MM.1S (cell line): ENCODE measurements around the gene MAPKAPK3.

ENCODE experiments used
- DNase-seq: peaks from one replicate; pipeline ENCODE4 v3.0.0-alpha.2; 2015
- H2AFZ ChIP-seq: fragments of 300-600 bp; sonication (generic); 2 replicates; pipeline ENCODE4 v1.6.0; 2016; ENCODE audit warnings: antibody characterized with exemption, low read length
- H3F3A ChIP-seq: fragments of 300-600 bp; sonication (generic); 2 replicates; pipeline ENCODE4 v1.6.1; 2016; ENCODE audit warnings: mild to moderate bottlenecking, antibody characterized with exemption, low read length, moderate library complexity, mixed read lengths; ENCODE audit not compliant: insufficient read depth
- H3K27ac ChIP-seq: fragments of 300-600 bp; sonication (generic); 2 replicates; pipeline ENCODE4 v1.5.1; 2016; ENCODE audit warnings: mild to moderate bottlenecking, low read length
- H3K27me3 ChIP-seq: fragments of 300-600 bp; sonication (generic); replicated peaks from 2 replicates; pipeline ENCODE4 v1.6.0; 2016; ENCODE audit warnings: low read length; ENCODE audit not compliant: insufficient read depth
- H3K36me3 ChIP-seq: fragments of 300-600 bp; sonication (generic); replicated peaks from 2 replicates; pipeline ENCODE4 v1.6.1; 2016; ENCODE audit warnings: mild to moderate bottlenecking, low read length, mixed read lengths; ENCODE audit not compliant: insufficient read depth
- H3K4me1 ChIP-seq: fragments of 300-600 bp; sonication (generic); 2 replicates; pipeline ENCODE4 v1.6.1; 2016; ENCODE audit warnings: low read length, mixed read lengths
- H3K4me2 ChIP-seq: fragments of 300-600 bp; sonication (generic); 2 replicates; pipeline ENCODE4 v1.6.0; 2016; ENCODE audit warnings: low read depth, low read length
- H3K4me3 ChIP-seq: fragments of 300-600 bp; sonication (generic); 2 replicates; pipeline ENCODE4 v1.5.1; 2016; ENCODE audit warnings: low read length, mixed read lengths
- H3K79me2 ChIP-seq: fragments of 300-600 bp; sonication (generic); 2 replicates; pipeline ENCODE4 v1.6.1; 2016; ENCODE audit warnings: mixed run types, low read length, mixed read lengths
- H3K9ac ChIP-seq: fragments of 300-600 bp; sonication (generic); 2 replicates; pipeline ENCODE4 v1.6.1; 2016; ENCODE audit warnings: low read length, mixed read lengths
- H3K9me2 ChIP-seq: fragments of 300-600 bp; sonication (generic); replicated peaks from 2 replicates; pipeline ENCODE4 v1.6.1; 2016; ENCODE audit warnings: mild to moderate bottlenecking, low read length, mixed read lengths; ENCODE audit not compliant: insufficient read depth
- H3K9me3 ChIP-seq: fragments of 300-600 bp; sonication (generic); replicated peaks from 2 replicates; pipeline ENCODE4 v1.6.1; 2016; ENCODE audit warnings: mild to moderate bottlenecking, low read length, mixed read lengths; ENCODE audit not compliant: insufficient read depth
- H4K20me1 ChIP-seq: fragments of 300-600 bp; sonication (generic); 2 replicates; pipeline ENCODE4 v1.6.1; 2016; ENCODE audit warnings: mild to moderate bottlenecking, low read length, moderate library complexity, mixed read lengths; ENCODE audit not compliant: insufficient read depth
- CTCF ChIP-seq: fragments of 300-600 bp; sonication (generic); IDR thresholded peaks from 2 replicates; pipeline ENCODE4 v1.5.1; 2016; ENCODE audit warnings: antibody characterized with exemption, low read length, mixed read lengths
- EZH2 ChIP-seq: fragments of 300-600 bp; sonication (generic); optimal IDR thresholded peaks from 2 replicates; pipeline ENCODE3; 2017; ENCODE audit warnings: low read depth, mild to moderate bottlenecking, antibody characterized with exemption, low read length, mixed read lengths
- EZH2phosphoT487 ChIP-seq: fragments of 300-600 bp; sonication (generic); IDR thresholded peaks from 2 replicates; pipeline ENCODE4 v1.6.1; 2018; ENCODE audit warnings: antibody characterized with exemption, low read length

Gene MAPKAPK3

DNA sequence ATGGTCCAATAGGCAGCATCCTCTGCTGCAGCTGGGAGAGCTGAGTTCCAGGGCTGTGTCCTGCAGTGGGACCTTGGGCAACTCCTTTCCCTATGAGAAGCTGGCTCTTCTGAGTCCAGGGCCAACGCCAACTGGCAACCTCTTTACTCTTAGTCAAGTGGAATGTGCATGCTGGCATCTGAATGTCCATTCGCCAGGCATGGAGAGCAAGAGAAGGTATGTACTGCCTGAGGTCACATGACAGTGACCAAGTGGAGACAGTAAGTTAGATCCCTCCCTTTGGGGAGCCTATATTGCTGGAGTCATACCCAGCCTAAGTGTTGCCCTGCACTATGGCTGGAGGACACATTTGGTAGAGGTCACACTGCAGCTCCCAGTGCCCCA lies 35.5 kb upstream of the MAPKAPK3 start:
- Histone ChIP-seq H3K27me3 (no peaks in the 10 kb centered on the region), H3K36me3 (no peaks in the 10 kb centered on the region), H3K4me3 (no peak overlapping the region), H3K79me2 (no peaks in the 10 kb centered on the region), H3F3A (no peaks in the 10 kb centered on the region), H3K4me2 (no peak overlapping the region), H3K9ac (no peak overlapping the region), H3K9me2 (no peaks in the 10 kb centered on the region), H3K4me1 (no peaks in the 10 kb centered on the region), H3K27ac (no peak overlapping the region), H3K9me3 (no peaks in the 10 kb centered on the region), H4K20me1 (no peaks in the 10 kb centered on the region), H2AFZ (no peak overlapping the region)
- DNase-seq: no peak
- no peak for TF ChIP-seq EZH2phosphoT487
- TF ChIP-seq EZH2: no peak
- TF ChIP-seq CTCF: no peak

DNA sequence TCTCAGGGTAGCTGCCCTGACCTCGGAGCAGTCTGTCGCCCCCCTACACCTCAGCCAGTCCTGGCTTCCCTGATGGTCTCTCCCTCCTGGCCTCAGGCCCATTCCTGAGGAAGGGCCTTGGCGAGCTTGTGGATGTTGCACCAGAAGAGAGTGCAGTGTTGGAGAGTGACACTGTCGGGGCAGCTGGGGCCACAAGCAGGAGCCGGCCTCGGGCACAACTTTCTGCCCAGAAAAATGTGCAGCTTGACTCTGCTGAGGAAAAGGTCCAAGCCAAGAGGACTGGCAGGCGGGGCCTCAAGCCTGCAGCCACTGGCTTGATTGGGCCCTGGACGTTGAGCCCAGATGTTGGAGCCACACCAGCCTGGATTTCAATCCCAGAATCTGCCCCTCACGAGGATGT lies 34.9 kb upstream of the MAPKAPK3 start:
- no peak overlapping the region for H3K9ac ChIP-seq
- no peaks in the 10 kb centered on the region for H3K27me3 ChIP-seq
- TF ChIP-seq EZH2 (no peak), EZH2phosphoT487 (no peak), CTCF (no peak)
- H3K4me1 ChIP-seq: no peaks in the 10 kb centered on the region
- H3K79me2 ChIP-seq: no peaks in the 10 kb centered on the region
- H3K27ac ChIP-seq: no peak overlapping the region
- DNase-seq: no peak
- no peaks in the 10 kb centered on the region for H3K9me3 ChIP-seq
- H3K4me3 ChIP-seq: no peak overlapping the region
- H3K9me2 ChIP-seq: no peaks in the 10 kb centered on the region
- H2AFZ ChIP-seq: no peak overlapping the region
- no peak overlapping the region for H3K4me2 ChIP-seq
- no peaks in the 10 kb centered on the region for H4K20me1 ChIP-seq
- H3K36me3 ChIP-seq: no peaks in the 10 kb centered on the region
- no peaks in the 10 kb centered on the region for H3F3A ChIP-seq

DNA sequence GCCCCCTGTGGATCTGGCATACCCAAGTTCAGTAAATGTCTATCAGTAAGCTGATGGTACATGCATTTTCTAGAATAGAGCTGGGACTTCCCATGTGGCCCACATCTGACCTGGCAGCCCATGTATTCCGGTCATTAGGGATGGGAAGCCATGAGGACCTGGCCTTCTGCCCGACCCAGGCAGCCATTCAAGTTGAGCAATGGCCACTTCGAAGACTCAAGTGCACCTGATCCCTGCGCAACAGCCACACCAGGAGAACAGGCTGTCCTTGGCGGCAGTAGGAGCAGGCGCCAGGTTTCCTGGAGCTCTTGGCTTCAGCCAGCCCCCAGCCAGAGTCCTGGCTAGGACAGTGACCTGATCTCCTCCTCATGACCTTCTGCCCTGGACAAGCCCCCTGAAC lies 33.1 kb upstream of the MAPKAPK3 start:
- H3K27ac ChIP-seq: no peak overlapping the region
- H3K4me3 ChIP-seq: no peak overlapping the region
- no peaks in the 10 kb centered on the region for H3F3A ChIP-seq
- H3K27me3 ChIP-seq: no peaks in the 10 kb centered on the region
- H3K9ac ChIP-seq: no peak overlapping the region
- H3K4me2 ChIP-seq: no peak overlapping the region
- H4K20me1 ChIP-seq: no peaks in the 10 kb centered on the region
- H3K79me2 ChIP-seq: no peaks in the 10 kb centered on the region
- H3K4me1 ChIP-seq: no peaks in the 10 kb centered on the region
- DNase-seq: no peak
- H3K9me2 ChIP-seq: no peaks in the 10 kb centered on the region
- no peaks in the 10 kb centered on the region for H3K9me3 ChIP-seq
- no peak for TF ChIP-seq CTCF
- no peak for TF ChIP-seq EZH2phosphoT487
- no peak for TF ChIP-seq EZH2
- H3K36me3 ChIP-seq: no peaks in the 10 kb centered on the region
- H2AFZ ChIP-seq: no peak overlapping the region
